Common myeloid progenitor, CD34-positive (primary cell): ENCODE measurements around the gene RETREG1.

Source experiments
- CTCF ChIA-PET: fragments of 350-600 bp; sonication (Branson Sonifier 250); formaldehyde crosslinking; loops from one replicate; lab custom pipeline; 2021; ENCODE audit warnings: antibody characterized with exemption; lab: Charles Lee
- POLR2A ChIA-PET: fragments of 350-600 bp; sonication (Branson Sonifier 250); formaldehyde crosslinking; loops from one replicate; lab custom pipeline; 2021; ENCODE audit warnings: antibody characterized with exemption; lab: Charles Lee
- DNase-seq, 3 donors: peaks; one replicate each; pipeline versions ENCODE4 v3.0.0 to v3.0.0-alpha.2; 2013
- H3K27ac ChIP-seq, 2 experiments: 1 replicate in 1 of 2; 2 replicates in 1 of 2; pipeline ENCODE4 v1.7.0; 2013; ENCODE audit warnings: inconsistent platforms in 2 of 2, low read length in 2 of 2, mild to moderate bottlenecking in 2 of 2, low read depth in 1 of 2, moderate library complexity in 1 of 2; ENCODE audit not compliant: severe bottlenecking in 2 of 2, insufficient read depth in 1 of 2, poor library complexity in 1 of 2
- H3K27me3 ChIP-seq, 5 experiments: replicated peaks in 2 of 5; 1 replicate in 3 of 5; 2 replicates in 2 of 5; pipeline versions ENCODE4 v1.6.1 to v1.7.0; 2013; ENCODE audit warnings: low read length in 4 of 5, mild to moderate bottlenecking in 2 of 5, moderate library complexity in 2 of 5, inconsistent platforms in 1 of 5; ENCODE audit not compliant: insufficient read depth in 5 of 5, control insufficient read depth in 4 of 5
- H3K36me3 ChIP-seq, 4 experiments: 1 replicate in 2 of 4; 2 replicates in 2 of 4; pipeline versions ENCODE4 v1.6.1 to v1.7.0; 2013; ENCODE audit warnings: low read length in 3 of 4, control low read depth in 1 of 4, mild to moderate bottlenecking in 1 of 4; ENCODE audit not compliant: control insufficient read depth in 4 of 4, insufficient read depth in 4 of 4
- H3K4me1 ChIP-seq, 4 experiments: 1 replicate in 3 of 4; 2 replicates in 1 of 4; pipeline versions ENCODE4 v1.6.1 to v1.7.1; 2013; ENCODE audit warnings: low read length in 3 of 4, mild to moderate bottlenecking in 3 of 4, control low read depth in 1 of 4, inconsistent platforms in 1 of 4, moderate library complexity in 1 of 4; ENCODE audit not compliant: control insufficient read depth in 4 of 4, insufficient read depth in 4 of 4; ENCODE audit errors: control extremely low read depth in 1 of 4
- H3K4me3 ChIP-seq, 7 experiments: 1 replicate in 4 of 7; 2 replicates in 3 of 7; pipeline versions ENCODE4 v1.5.1 to v1.7.0; 2013; ENCODE audit warnings: mild to moderate bottlenecking in 7 of 7, low read length in 6 of 7, moderate library complexity in 6 of 7, inconsistent platforms in 2 of 7, low read depth in 2 of 7, control low read depth in 1 of 7; ENCODE audit not compliant: insufficient read depth in 4 of 7, control insufficient read depth in 1 of 7; ENCODE audit errors: extremely low read depth in 1 of 7
- H3K9me3 ChIP-seq, 5 experiments: 1 replicate in 4 of 5; 2 replicates in 1 of 5; pipeline versions ENCODE4 v1.6.1 to v1.7.1; 2013; ENCODE audit warnings: low read length in 4 of 5, mild to moderate bottlenecking in 2 of 5, inconsistent platforms in 1 of 5, low read depth in 1 of 5, moderate library complexity in 1 of 5; ENCODE audit not compliant: control insufficient read depth in 4 of 5, insufficient read depth in 2 of 5; ENCODE audit errors: control extremely low read depth in 1 of 5
- WGBS: methylation state at CpG from one replicate; pipeline ENCODE4 v1.1.5; 2013; ENCODE audit not compliant: insufficient coverage; 5-methylcytosine and 5-hydroxymethylcytosine counted together

Gene RETREG1

DNA sequence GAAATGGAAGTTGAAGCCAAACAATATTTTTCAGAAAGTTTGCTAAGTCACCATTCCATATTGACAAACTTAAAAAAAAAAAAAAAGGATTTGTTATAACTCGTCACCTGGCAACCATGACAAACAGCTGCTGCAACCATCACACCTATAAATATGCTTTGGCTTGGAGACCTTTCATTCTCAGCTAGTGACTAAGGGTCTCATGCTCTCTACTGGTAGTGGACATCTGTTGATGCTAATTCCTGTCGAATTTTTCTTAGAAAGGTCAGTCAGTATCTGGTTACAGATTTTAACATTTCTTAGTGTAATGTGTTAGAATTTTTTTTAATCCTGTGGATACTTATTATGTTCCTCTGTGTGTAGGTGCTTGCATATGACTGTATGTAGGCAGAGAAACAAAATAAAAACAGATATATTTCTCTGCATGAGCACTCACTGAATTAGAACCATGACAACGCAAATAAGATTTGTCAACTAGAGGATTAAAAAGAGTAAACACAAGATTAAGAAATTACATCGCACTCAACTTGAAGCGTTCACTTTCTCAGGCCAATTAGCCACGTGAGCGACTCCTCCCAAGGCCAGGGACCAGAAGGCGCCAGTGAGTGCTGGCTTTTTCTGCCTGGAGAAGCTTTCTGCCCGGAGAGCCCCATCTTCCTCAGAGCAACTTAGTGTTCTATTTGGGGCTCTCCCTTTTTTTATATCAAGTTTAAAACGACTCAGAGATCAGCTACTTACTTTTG lies 124.2 kb downstream of the RETREG1 start:
- Histone ChIP-seq H3K27me3 (no peaks in the 10 kb centered on the region), H3K9me3 (peaks cover 0 to 18% (median 4%) of the 10 kb centered on the region in 5 experiments), H3K36me3 (no peaks in the 10 kb centered on the region), H3K4me3 (no peak overlapping the region), H3K4me1 (no peaks in the 10 kb centered on the region), H3K27ac (no peak overlapping the region)
- ChIA-PET CTCF (interaction anchor here (0.7 kb wide), 1 partner anchor 294 kb away, joined by 3 read pairs; no protein-coding TSS in a partner anchor), POLR2A (no interaction called here)
- peak in 2 of 3 donors; percentile 44 to 48 for DNase-seq
- 98% methylated on average over 7 of the region's 10 CpGs for WGBS

DNA sequence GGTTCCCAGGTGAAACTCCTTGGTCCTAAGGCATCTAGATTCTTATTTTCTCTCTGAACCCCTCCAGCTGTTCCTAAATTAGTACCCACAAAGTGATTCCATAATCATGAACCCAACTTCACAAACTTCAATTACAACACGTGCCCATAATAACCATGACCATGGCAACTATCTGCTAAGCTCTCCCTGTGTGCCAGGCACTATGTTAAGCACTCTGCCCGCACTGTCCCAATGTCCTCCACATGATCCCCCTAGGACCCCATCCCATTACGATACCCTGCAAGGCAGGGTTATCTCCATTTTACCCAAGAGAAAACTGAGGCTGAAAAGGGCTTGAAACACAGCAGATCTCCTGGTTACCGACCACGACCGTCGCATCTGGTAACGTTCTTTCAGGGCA lies 125.9 kb downstream of the RETREG1 start:
- ChIA-PET CTCF (interaction anchor here (0.8 to 2.9 kb wide), 9 partner anchors 10 to 699 kb away, joined by 3 to 38 read pairs (median 6); no protein-coding TSS in a partner anchor), POLR2A (interaction anchor here (0.5 kb wide), 1 partner anchor 137 kb away, joined by 3 read pairs; no protein-coding TSS in a partner anchor)
- Histone ChIP-seq H3K4me1 (no peaks in the 10 kb centered on the region), H3K27ac (no peak overlapping the region), H3K9me3 (peaks cover 0 to 12% (median 4%) of the 10 kb centered on the region in 5 experiments), H3K36me3 (no peaks in the 10 kb centered on the region), H3K4me3 (no peak overlapping the region), H3K27me3 (no peaks in the 10 kb centered on the region)
- WGBS = 94% methylated on average over 4 of the region's 8 CpGs
- DNase-seq = no peak

GRCh38 chr5:16489322-16489791 lies 127.4 kb downstream of the RETREG1 start:
- Histone ChIP-seq H3K4me1 (no peaks in the 10 kb centered on the region), H3K27ac (no peak overlapping the region), H3K9me3 (peaks cover 0 to 2% (median 0%) of the 10 kb centered on the region in 5 experiments), H3K36me3 (no peaks in the 10 kb centered on the region), H3K27me3 (no peaks in the 10 kb centered on the region), H3K4me3 (no peak overlapping the region)
- no CpG with 5 or more reads among the region's 1 CpG for WGBS
- ChIA-PET POLR2A (no interaction called here), CTCF (interaction anchor here (0.6 to 2.9 kb wide), 15 partner anchors 9 to 713 kb away, joined by 3 to 38 read pairs (median 4); no protein-coding TSS in a partner anchor)
- peak; percentile 39 to 66 (median 59) for DNase-seq

DNA sequence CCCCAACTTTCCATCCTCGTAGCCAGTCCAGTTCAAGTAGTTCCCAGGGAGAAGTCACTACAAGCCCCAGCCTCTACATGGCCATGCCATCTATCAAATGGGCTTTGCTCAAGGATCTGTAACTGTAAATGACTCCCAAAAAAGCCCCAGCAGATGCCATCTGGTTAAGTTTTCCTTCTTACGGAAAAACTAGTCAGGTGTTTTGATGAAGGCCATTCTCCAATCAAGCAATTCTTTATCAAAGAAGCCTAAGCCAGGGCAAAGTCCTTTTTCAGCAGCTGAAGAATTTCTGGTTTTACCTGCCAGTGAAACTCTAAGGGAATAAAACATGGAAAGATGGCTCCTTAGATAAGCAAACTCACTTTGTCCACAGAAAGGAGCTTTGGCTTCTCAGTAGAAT lies 129.3 kb downstream of the RETREG1 start:
- no peak overlapping the region for H3K27ac ChIP-seq
- H3K4me1 ChIP-seq = no peaks in the 10 kb centered on the region
- CTCF ChIA-PET = interaction anchor here (1.1 to 2.6 kb wide), 3 partner anchors 14 to 185 kb away, joined by 3 to 29 read pairs (median 6); no protein-coding TSS in a partner anchor
- H3K27me3 ChIP-seq = no peaks in the 10 kb centered on the region
- WGBS = 100% methylated on average over 1 of the region's 2 CpGs
- no peaks in the 10 kb centered on the region for H3K36me3 ChIP-seq
- DNase-seq = no peak
- no peak overlapping the region for H3K4me3 ChIP-seq
- POLR2A ChIA-PET = no interaction called here
- no peaks in the 10 kb centered on the region for H3K9me3 ChIP-seq

DNA sequence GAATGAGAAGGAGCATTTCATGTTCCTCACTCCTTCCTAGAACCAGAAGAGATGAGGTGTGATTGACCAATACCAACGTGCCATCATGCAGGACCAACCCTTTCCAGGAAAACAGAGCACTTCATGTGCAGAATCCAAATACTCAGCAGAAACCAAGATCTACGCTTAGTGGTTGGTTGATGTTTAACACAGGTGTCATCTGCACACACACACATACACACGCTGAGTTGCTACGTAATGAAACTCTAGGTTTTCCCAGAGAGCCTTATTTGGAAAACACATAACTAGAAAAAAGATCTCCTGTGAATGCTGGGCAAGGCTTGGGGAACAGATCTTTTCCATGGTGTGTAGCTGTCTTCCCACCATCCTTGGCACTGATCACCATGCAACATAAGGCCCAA lies 130.1 kb downstream of the RETREG1 start:
- Histone ChIP-seq H3K27ac (no peak overlapping the region), H3K4me1 (no peaks in the 10 kb centered on the region), H3K27me3 (no peaks in the 10 kb centered on the region), H3K36me3 (no peaks in the 10 kb centered on the region), H3K4me3 (no peak overlapping the region), H3K9me3 (no peaks in the 10 kb centered on the region)
- WGBS = 40% methylated on average over 1 of the region's 4 CpGs
- POLR2A ChIA-PET = no interaction called here
- CTCF ChIA-PET = interaction anchor here (1.1 to 2.6 kb wide), 2 partner anchors 13 to 181 kb away, joined by 3 to 29 read pairs; no protein-coding TSS in a partner anchor
- DNase-seq = no peak

DNA sequence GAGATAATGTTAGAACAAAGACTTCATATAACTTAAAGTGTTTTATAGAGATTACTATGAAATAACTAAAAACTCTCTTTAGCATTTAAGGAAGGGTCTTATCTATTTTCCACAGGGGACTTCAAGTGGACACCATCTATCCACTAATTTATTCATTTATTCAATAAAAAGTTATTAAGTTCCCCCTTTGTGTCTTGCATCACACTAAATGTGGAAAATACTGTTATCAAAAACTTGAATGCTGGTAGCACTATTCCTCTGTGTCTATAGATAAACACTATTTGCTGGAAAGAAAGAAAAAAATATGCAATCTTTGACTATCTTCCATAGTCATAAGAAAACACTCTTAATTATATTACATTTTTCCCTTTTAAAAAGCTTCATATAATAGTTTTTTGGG lies 131.1 kb downstream of the RETREG1 start:
- Histone ChIP-seq H3K27ac (no peak overlapping the region), H3K4me1 (no peaks in the 10 kb centered on the region), H3K27me3 (no peaks in the 10 kb centered on the region), H3K36me3 (no peaks in the 10 kb centered on the region), H3K4me3 (no peak overlapping the region), H3K9me3 (no peaks in the 10 kb centered on the region)
- POLR2A ChIA-PET = no interaction called here
- DNase-seq = peak in 1 of 3 donors; percentile 33
- CTCF ChIA-PET = interaction anchor here (2.7 kb wide), 1 partner anchor 29 kb away, joined by 7 read pairs; no protein-coding TSS in a partner anchor

DNA sequence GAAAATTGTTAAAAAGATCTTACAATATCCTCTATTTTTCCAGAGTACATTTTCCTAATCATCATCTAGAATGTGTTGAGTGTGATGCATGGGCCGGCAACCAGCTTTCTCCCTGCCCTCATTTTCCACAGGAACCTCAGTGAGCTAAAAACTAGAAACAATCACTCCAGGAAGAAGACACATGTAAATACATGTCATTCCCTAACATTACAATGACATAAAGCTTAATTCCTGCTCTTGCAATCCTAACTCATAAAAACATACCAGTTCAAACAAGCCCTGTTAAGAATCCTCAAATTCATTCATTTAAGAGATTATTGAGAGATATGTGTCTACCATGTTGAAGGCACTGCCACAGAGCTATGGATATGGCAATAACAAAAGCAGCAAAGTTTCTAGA lies 132.7 kb downstream of the RETREG1 start:
- H3K27ac ChIP-seq = no peak overlapping the region
- WGBS = 100% methylated on average over 1 of the region's 1 CpG
- POLR2A ChIA-PET = no interaction called here

More for the DNA sequence above, 132.7 kb downstream of the RETREG1 start:
- Histone ChIP-seq H3K36me3 (no peaks in the 10 kb centered on the region), H3K9me3 (peaks cover 0 to 3% (median 0%) of the 10 kb centered on the region in 5 experiments), H3K4me3 (no peak overlapping the region), H3K27me3 (no peaks in the 10 kb centered on the region), H3K4me1 (no peaks in the 10 kb centered on the region)
- no peak for DNase-seq
- CTCF ChIA-PET = interaction anchor here (1.0 to 3.6 kb wide), 4 partner anchors 13 to 182 kb away, joined by 3 to 12 read pairs (median 8); no protein-coding TSS in a partner anchor
